Parathyroid adenoma (tissue), 2 donors: ENCODE measurements around the gene ERV3-1.

Experiments
- H2AFZ ChIP-seq: fragments of 300-600 bp; sonication (generic); one replicate; pipeline ENCODE4 v1.7.0; 2017; ENCODE audit warnings: antibody characterized with exemption, mild to moderate bottlenecking
- H3K27ac ChIP-seq: fragments of 300-600 bp; sonication (generic); one replicate; pipeline ENCODE4 v1.7.0; 2017
- H3K27me3 ChIP-seq: fragments of 300-600 bp; sonication (generic); one replicate; pipeline ENCODE4 v1.7.0; 2017; ENCODE audit warnings: low read length; ENCODE audit not compliant: control insufficient read depth, insufficient read depth
- H3K36me3 ChIP-seq: fragments of 300-600 bp; sonication (generic); one replicate; pipeline ENCODE4 v1.7.0; 2017; ENCODE audit warnings: low read length; ENCODE audit not compliant: control insufficient read depth, insufficient read depth
- H3K4me1 ChIP-seq: fragments of 300-600 bp; sonication (generic); one replicate; pipeline ENCODE4 v1.7.0; 2017; ENCODE audit warnings: control low read depth
- H3K4me2 ChIP-seq: fragments of 300-600 bp; sonication (generic); one replicate; pipeline ENCODE4 v1.7.0; 2017; ENCODE audit warnings: low read length
- H3K4me3 ChIP-seq: fragments of 300-600 bp; sonication (generic); one replicate; pipeline ENCODE4 v1.7.0; 2017; ENCODE audit warnings: low read depth, low read length
- H3K79me2 ChIP-seq: fragments of 300-600 bp; sonication (generic); one replicate; pipeline ENCODE4 v1.7.0; 2017; ENCODE audit warnings: control low read depth
- H3K9ac ChIP-seq: fragments of 300-600 bp; sonication (generic); one replicate; pipeline ENCODE4 v1.7.0; 2017; ENCODE audit warnings: mild to moderate bottlenecking
- H3K9me3 ChIP-seq: fragments of 300-600 bp; sonication (generic); one replicate; pipeline ENCODE4 v1.7.0; 2017; ENCODE audit warnings: low read length; ENCODE audit not compliant: control insufficient read depth
- TF ChIP-seq, protein P1 (sequence below): fragments of 300-600 bp; sonication (generic); IDR thresholded peaks from one replicate; pipeline ENCODE4 v1.7.0; 2017; ENCODE audit warnings: antibody characterized with exemption, mild to moderate bottlenecking
- donor health status: primary hyperparathyroidism.

The ERV3-1 gene

GRCh38 chr7:65004575-65004974 is 1.9 kb downstream of the ERV3-1 start:
- Histone ChIP-seq H3K4me1 (peaks cover 20% of the 10 kb centered on the region), H3K4me3 (no peak overlapping the region), H3K36me3 (no peaks in the 10 kb centered on the region), H3K27ac (peak overlapping the region; percentile 3), H3K9me3 (no peaks in the 10 kb centered on the region), H3K9ac (no peak overlapping the region), H3K79me2 (peaks cover 8% of the 10 kb centered on the region), H3K27me3 (no peaks in the 10 kb centered on the region), H2AFZ (no peak overlapping the region), H3K4me2 (peak overlapping the region; percentile 30)
- TF ChIP-seq, protein P1, sequence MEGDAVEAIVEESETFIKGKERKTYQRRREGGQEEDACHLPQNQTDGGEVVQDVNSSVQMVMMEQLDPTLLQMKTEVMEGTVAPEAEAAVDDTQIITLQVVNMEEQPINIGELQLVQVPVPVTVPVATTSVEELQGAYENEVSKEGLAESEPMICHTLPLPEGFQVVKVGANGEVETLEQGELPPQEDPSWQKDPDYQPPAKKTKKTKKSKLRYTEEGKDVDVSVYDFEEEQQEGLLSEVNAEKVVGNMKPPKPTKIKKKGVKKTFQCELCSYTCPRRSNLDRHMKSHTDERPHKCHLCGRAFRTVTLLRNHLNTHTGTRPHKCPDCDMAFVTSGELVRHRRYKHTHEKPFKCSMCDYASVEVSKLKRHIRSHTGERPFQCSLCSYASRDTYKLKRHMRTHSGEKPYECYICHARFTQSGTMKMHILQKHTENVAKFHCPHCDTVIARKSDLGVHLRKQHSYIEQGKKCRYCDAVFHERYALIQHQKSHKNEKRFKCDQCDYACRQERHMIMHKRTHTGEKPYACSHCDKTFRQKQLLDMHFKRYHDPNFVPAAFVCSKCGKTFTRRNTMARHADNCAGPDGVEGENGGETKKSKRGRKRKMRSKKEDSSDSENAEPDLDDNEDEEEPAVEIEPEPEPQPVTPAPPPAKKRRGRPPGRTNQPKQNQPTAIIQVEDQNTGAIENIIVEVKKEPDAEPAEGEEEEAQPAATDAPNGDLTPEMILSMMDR = no peak

GRCh38 chr7:65002972-65003585 is 3.4 kb downstream of the ERV3-1 start:
- Histone ChIP-seq H3K4me3 (no peak overlapping the region), H3K9ac (no peak overlapping the region), H2AFZ (no peak overlapping the region), H3K4me2 (no peak overlapping the region), H3K27me3 (no peaks in the 10 kb centered on the region), H3K36me3 (no peaks in the 10 kb centered on the region), H3K9me3 (no peaks in the 10 kb centered on the region), H3K4me1 (peaks cover 29% of the 10 kb centered on the region), H3K27ac (no peak overlapping the region), H3K79me2 (peaks cover 8% of the 10 kb centered on the region)
- TF ChIP-seq, protein P1 = no peak

GRCh38 chr7:65001291-65001814 is 5.1 kb downstream of the ERV3-1 start:
- H3K36me3 ChIP-seq = no peaks in the 10 kb centered on the region
- TF ChIP-seq, protein P1 = no peak
- H3K4me1 ChIP-seq = peaks cover 29% of the 10 kb centered on the region
- H3K4me2 ChIP-seq = no peak overlapping the region
- H3K27me3 ChIP-seq = no peaks in the 10 kb centered on the region
- H3K79me2 ChIP-seq = peaks cover 8% of the 10 kb centered on the region
- H3K9me3 ChIP-seq = no peaks in the 10 kb centered on the region
- no peak overlapping the region for H3K27ac ChIP-seq
- H3K4me3 ChIP-seq = no peak overlapping the region
- no peak overlapping the region for H3K9ac ChIP-seq
- no peak overlapping the region for H2AFZ ChIP-seq

DNA sequence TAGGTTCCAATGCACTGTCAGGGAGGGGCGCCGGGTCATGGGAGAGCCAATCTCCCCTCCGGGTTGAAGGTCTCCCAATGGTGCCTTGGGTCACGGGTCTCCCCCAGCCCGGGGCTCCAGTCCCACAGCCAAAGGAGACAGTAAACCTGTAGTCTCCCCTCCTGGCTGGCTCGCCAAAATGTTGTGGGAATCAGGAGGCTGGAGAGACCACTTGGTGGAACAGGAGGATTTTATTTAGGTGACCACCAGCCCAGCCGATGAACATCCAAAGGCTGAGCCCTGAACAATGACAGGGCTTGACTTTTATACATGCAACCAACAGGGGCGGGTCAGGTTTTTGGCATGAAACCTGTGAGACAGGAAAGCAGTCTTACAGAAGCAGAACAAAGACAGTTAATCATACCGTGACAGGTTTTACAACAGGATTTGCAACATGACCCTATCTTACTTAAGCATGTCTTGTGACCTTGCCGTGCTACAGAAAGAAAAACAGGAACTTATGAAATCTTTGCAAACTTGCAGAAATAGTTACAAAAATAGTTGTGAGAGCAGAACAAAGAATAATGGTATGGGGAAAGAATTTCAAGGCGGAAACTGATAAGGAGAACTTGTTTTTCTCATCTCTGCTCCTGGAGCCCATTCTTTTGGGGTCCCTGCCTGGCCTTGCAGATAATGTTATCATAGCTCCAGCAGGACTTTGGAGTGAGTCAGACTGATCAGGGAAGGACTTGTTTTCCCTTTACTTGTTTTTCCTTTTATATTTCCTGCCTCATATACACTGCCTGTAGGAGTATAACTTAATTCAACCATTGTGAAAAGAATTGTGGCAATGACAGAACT is 7.1 kb downstream of the ERV3-1 start:
- Histone ChIP-seq H2AFZ (no peak overlapping the region), H3K4me3 (no peak overlapping the region)

More for the DNA sequence above, 7.1 kb downstream of the ERV3-1 start:
- Histone ChIP-seq H3K9ac (no peak overlapping the region), H3K9me3 (no peaks in the 10 kb centered on the region), H3K79me2 (peaks cover 13% of the 10 kb centered on the region), H3K27me3 (no peaks in the 10 kb centered on the region), H3K27ac (peak overlapping the region; percentile 85), H3K36me3 (no peaks in the 10 kb centered on the region), H3K4me2 (no peak overlapping the region), H3K4me1 (peaks cover 23% of the 10 kb centered on the region)
- TF ChIP-seq, protein P1 = no peak
